Mesothelial cell of epicardium (in vitro differentiated cells): ENCODE data around the gene GHDC. TPM values are rescaled to one million over a fixed set of nuclear protein-coding genes. Genes with fewer than 3 reads are reported as not detected.
"Not testable (repeated sequence)": the region's sequence is repeated elsewhere in the genome, so short reads cannot be mapped to it uniquely, and the experiment has no call there.

Experiments
- DNase-seq, 2 experiments: peaks; one replicate each; pipeline ENCODE4 v3.0.0; 2021; ENCODE audit warnings: low spot score in 2 of 2; ENCODE audit not compliant: unreplicated experiment in 2 of 2
- H3K27ac Mint-ChIP-seq: 2 replicates; pipeline ENCODE4 v1.8.0; 2021; ENCODE audit warnings: mixed read lengths
- H3K27me3 Mint-ChIP-seq: 2 replicates; pipeline ENCODE4 v1.8.0; 2021; ENCODE audit warnings: low read depth, mixed read lengths
- H3K36me3 Mint-ChIP-seq: 2 replicates; pipeline ENCODE4 v1.8.0; 2021; ENCODE audit warnings: mixed read lengths
- H3K4me1 Mint-ChIP-seq: 2 replicates; pipeline ENCODE4 v1.8.0; 2021; ENCODE audit warnings: mixed read lengths
- H3K4me3 Mint-ChIP-seq: 2 replicates; pipeline ENCODE4 v1.8.0; 2021; ENCODE audit warnings: mild to moderate bottlenecking, moderate library complexity, mixed read lengths
- H3K9me3 Mint-ChIP-seq: 2 replicates; pipeline ENCODE4 v1.8.0; 2021; ENCODE audit warnings: mixed read lengths
- CTCF ChIP-seq: fragments of 200-600 bp; sonication (generic); IDR thresholded peaks from one replicate; pipeline ENCODE4 v1.5.0; 2021; ENCODE audit warnings: antibody characterized with exemption; ENCODE audit not compliant: unreplicated experiment
- total RNA-seq: library from RNA; stranded (reverse); gene quantifications from 3 replicates; pipeline ENCODE4 v1.2.1, GENCODE V29; 2021

Gene GHDC
- total RNA-seq, 1 donor from 2014 or later, result 9.2 TPM

- H3K4me1 Mint-ChIP-seq, result no peaks in the 10 kb centered on the region
- H3K27ac Mint-ChIP-seq, result no peak overlapping the region
- H3K27me3 Mint-ChIP-seq, result no peaks in the 10 kb centered on the region
- no peaks in the 10 kb centered on the region for H3K9me3 Mint-ChIP-seq
- TF ChIP-seq CTCF, result no peak
- peaks cover 20% of the 10 kb centered on the region for H3K36me3 Mint-ChIP-seq
- DNase-seq, result no peak
- H3K4me3 Mint-ChIP-seq, result no peak overlapping the region
These were observed 31.4 kb upstream of the GHDC start for GRCh38 chr17:42225646-42226045.

- H3K36me3 Mint-ChIP-seq, result peaks cover 20% of the 10 kb centered on the region
These were observed 30.4 kb upstream of the GHDC start for GRCh38 chr17:42224651-42225050.

GRCh38 chr17:42221886-42222745 lies 27.8 kb upstream of the GHDC start:
- Mint-ChIP-seq H3K9me3 (no peaks in the 10 kb centered on the region), H3K4me1 (no peaks in the 10 kb centered on the region), H3K36me3 (peaks cover 24% of the 10 kb centered on the region), H3K4me3 (no peak overlapping the region), H3K27ac (no peak overlapping the region), H3K27me3 (no peaks in the 10 kb centered on the region)
- no peak for DNase-seq
- no peak for TF ChIP-seq CTCF

More at GRCh38 chr17:42224651-42225050, 30.4 kb upstream of the GHDC start:
- TF ChIP-seq CTCF, result no peak
- no peaks in the 10 kb centered on the region for H3K4me1 Mint-ChIP-seq
- no peak for DNase-seq
- no peak overlapping the region for H3K4me3 Mint-ChIP-seq
- no peaks in the 10 kb centered on the region for H3K9me3 Mint-ChIP-seq
- no peaks in the 10 kb centered on the region for H3K27me3 Mint-ChIP-seq
- no peak overlapping the region for H3K27ac Mint-ChIP-seq

DNA sequence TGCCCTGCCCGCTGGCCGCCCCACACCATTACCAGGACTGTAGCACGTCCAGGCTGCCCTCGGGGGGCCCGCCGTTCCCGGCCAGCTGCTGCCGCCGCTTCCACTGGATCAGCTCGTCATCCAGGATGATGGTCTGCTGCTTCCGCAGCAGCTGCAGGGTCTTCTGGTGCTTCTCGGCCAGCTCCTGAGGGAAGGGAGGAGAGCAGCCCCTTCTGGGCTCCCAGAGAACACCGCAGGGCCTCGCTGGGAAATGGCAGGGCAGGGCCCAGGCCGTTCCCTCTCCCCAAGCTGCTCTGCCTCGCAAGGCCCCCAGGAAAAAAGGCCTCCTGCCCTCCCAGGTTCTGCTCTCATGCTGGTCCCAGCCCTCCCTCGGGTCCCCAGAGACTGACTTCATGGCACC lies 25.0 kb upstream of the GHDC start:
- not testable (repeated sequence) for H3K27me3 Mint-ChIP-seq, H3K4me3 Mint-ChIP-seq

GRCh38 chr17:42214156-42214555 lies 19.9 kb upstream of the GHDC start:
- peaks cover 33% of the 10 kb centered on the region for H3K36me3 Mint-ChIP-seq
- H3K4me3 Mint-ChIP-seq, result no peak overlapping the region
- no peaks in the 10 kb centered on the region for H3K4me1 Mint-ChIP-seq

More for the DNA sequence above, 25.0 kb upstream of the GHDC start:
- H3K9me3 Mint-ChIP-seq, H3K4me1 Mint-ChIP-seq, DNase-seq, H3K27ac Mint-ChIP-seq: not testable (repeated sequence)
- H3K36me3 Mint-ChIP-seq, result peaks cover 26% of the 10 kb centered on the region

More at GRCh38 chr17:42214156-42214555, 19.9 kb upstream of the GHDC start:
- TF ChIP-seq CTCF, result no peak
- DNase-seq, result no peak
- Mint-ChIP-seq H3K9me3 (no peaks in the 10 kb centered on the region), H3K27me3 (no peaks in the 10 kb centered on the region), H3K27ac (no peak overlapping the region)
